SH-SY5Y (cell line): ENCODE results near the gene CISH.

ENCODE experiments used
- GATA2 ChIP-seq: IDR thresholded peaks from 2 replicates; pipeline ENCODE4 v1.6.1; 2011; ENCODE audit warnings: mild to moderate bottlenecking, low read depth, low read length
- GATA3 ChIP-seq: IDR thresholded peaks from 2 replicates; pipeline ENCODE4 v1.6.1; 2011; ENCODE audit warnings: low read depth, mild to moderate bottlenecking, low read length, moderate library complexity

DNA sequence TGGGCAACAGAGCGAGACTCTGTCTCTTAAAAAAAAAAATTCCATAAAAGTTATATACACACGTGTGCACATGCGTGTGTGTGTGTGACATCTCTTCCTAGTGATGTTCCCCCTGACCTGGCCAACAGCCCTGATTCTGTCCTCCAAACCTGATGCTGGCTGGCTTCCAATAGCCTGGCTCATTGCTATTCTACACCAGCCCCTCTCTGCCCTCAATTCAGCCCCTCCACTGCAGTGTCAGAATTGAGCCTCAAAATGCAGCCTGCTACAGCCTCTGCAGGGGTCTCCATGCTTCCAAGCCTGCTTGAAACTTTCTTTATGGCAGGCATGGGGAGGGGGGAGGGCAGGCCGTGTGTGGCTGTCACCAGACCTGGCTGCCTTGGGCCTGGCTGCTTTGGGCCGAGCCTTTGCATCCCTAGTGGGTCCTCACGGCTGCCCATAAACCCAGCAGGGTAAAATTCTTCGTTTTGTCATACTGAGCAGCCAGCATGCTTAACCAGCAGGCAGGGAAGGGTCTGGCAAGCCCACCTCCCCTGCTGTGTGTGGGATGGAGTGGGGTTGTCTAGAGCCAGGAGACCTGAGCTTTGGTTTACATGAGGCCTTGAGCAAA, 40.5 kb upstream of the CISH start:
- TF ChIP-seq GATA3 = no peak
- TF ChIP-seq GATA2 = no peak
